ENCODE data around the gene TEK. TPM values are rescaled to one million over a fixed set of nuclear protein-coding genes. Genes with fewer than 3 reads are reported as not detected.

Gene TEK
- total RNA-seq, 1 donor from 2014 or later: not detected

DNA sequence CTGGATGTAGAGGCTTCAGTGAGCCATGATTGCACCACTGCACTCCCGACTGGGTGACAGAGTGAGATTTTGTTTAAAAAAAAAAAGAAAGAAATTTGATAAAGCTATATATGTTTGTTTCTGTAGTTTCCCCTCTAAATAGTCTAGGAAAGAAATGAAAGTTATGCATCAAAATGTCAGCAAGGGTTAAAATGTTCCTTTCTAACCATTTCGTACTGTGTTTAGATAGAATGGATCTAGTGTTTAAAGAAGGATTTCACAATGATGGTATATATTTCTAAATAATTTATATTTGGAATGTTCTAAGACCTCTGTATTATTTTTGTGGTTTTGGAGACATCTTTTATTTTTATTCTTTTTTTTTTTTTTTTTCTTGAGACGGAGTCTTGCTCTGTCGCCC lies 22.7 kb downstream of the TEK start:
- DNase-seq (ENCODE audit: low spot score): no peak
- Mint-ChIP-seq H3K4me3 (ENCODE audit: low read depth) (no peak overlapping the region), H3K4me1 (ENCODE audit: low read depth) (no peaks in the 10 kb centered on the region), H3K9me3 (no peaks in the 10 kb centered on the region), H3K36me3 (ENCODE audit: low read depth) (no peaks in the 10 kb centered on the region), H3K27me3 (ENCODE audit: low read depth) (no peaks in the 10 kb centered on the region), H3K27ac (no peak overlapping the region)
- intact Hi-C loops (cut with micrococcal nuclease): no loop called here

DNA sequence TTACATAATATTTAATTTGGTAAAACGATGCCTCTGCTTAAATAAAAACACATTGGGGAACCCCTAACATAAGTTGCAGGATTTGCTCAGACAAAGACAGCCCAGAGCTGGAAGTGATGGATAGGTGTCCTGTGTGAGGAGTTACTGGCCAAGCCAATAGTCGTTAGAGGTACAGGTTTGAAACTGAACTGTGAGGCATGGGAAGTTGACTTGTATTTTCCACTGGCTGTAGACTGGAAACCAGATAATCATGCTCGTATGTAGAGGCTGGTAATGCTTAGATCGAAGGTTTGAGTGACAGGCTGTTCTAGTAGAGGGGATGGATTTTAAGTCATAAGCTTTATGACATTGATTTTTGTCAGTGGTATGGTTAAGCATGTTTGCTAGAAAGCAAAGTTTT lies 24.8 kb downstream of the TEK start:
- Mint-ChIP-seq H3K27me3 (ENCODE audit: low read depth) (no peaks in the 10 kb centered on the region), H3K27ac (no peak overlapping the region), H3K9me3 (no peaks in the 10 kb centered on the region), H3K4me1 (ENCODE audit: low read depth) (no peaks in the 10 kb centered on the region), H3K4me3 (ENCODE audit: low read depth) (no peak overlapping the region), H3K36me3 (ENCODE audit: low read depth) (no peaks in the 10 kb centered on the region)
- DNase-seq (ENCODE audit: low spot score): no peak
- intact Hi-C loops (cut with micrococcal nuclease): no loop called here

DNA sequence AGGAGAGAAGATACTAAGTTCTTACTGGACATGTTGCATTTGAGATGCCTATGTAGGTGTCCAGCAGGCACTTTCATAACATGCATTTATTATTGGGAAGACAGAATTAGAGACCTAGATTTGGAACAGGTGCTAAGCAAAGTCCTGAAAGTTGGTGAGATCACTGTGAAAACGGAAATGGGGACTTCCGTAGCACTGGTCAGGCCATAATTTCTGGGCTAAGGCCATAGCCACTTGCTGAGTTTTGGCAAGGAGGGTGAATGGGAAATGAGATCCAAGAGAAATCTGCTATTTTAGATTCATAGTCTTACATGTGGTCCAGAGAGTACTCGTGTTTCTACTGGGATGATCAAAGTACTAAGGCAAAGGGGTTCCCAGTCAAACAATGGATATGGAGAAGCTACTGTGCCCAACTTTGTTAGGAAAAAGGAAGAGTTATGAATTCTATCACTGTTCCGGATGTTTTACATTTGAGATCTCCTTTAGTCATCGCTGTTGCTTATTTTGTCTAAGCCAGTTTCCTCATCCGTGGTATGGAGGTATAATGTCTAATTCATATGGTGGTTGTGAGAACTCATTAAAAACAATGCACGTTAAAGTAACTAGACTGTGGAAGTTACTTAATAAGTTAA lies 33.4 kb downstream of the TEK start:
- intact Hi-C loops (cut with micrococcal nuclease): no loop called here
- Mint-ChIP-seq H3K9me3 (no peaks in the 10 kb centered on the region), H3K27ac (no peak overlapping the region), H3K4me1 (ENCODE audit: low read depth) (no peaks in the 10 kb centered on the region), H3K27me3 (ENCODE audit: low read depth) (no peaks in the 10 kb centered on the region), H3K4me3 (ENCODE audit: low read depth) (no peak overlapping the region), H3K36me3 (ENCODE audit: low read depth) (no peaks in the 10 kb centered on the region)
- DNase-seq (ENCODE audit: low spot score): no peak

DNA sequence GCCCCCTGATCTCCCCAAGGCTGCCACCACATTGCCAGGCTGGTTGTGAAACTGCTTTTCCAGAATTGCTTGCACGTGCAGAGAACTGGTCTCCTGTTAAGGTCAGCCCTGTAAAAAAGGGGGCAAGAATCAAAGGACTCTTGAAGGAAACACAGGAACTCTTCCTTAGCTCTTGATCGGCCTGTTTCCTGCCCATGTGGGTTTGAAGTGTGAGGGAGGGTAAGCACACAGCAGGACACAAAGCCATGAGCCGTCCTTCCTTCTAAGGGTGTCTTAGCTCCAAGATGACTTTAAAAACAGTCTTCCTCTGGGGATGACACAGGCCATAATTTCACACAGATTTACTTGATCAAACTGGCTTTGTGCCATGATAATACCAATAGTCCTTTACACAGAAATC lies 36.1 kb downstream of the TEK start:
- no peaks in the 10 kb centered on the region for H3K9me3 Mint-ChIP-seq
- H3K27me3 Mint-ChIP-seq (ENCODE audit: low read depth): peaks cover 1% of the 10 kb centered on the region
- no peaks in the 10 kb centered on the region for H3K4me1 Mint-ChIP-seq (ENCODE audit: low read depth)
- H3K27ac Mint-ChIP-seq: no peak overlapping the region
- intact Hi-C loops (cut with micrococcal nuclease): no loop called here
- no peak overlapping the region for H3K4me3 Mint-ChIP-seq (ENCODE audit: low read depth)
- DNase-seq (ENCODE audit: low spot score): no peak
- no peaks in the 10 kb centered on the region for H3K36me3 Mint-ChIP-seq (ENCODE audit: low read depth)

- Mint-ChIP-seq H3K27ac (no peak overlapping the region), H3K36me3 (ENCODE audit: low read depth) (no peaks in the 10 kb centered on the region), H3K4me3 (ENCODE audit: low read depth) (no peak overlapping the region), H3K9me3 (no peaks in the 10 kb centered on the region), H3K27me3 (ENCODE audit: low read depth) (peaks cover 1% of the 10 kb centered on the region), H3K4me1 (ENCODE audit: low read depth) (no peaks in the 10 kb centered on the region)
- intact Hi-C loops (cut with micrococcal nuclease): no loop called here
- DNase-seq (ENCODE audit: low spot score): no peak
Measured at GRCh38 chr9:27149651-27150050, 40.6 kb downstream of the TEK start.

DNA sequence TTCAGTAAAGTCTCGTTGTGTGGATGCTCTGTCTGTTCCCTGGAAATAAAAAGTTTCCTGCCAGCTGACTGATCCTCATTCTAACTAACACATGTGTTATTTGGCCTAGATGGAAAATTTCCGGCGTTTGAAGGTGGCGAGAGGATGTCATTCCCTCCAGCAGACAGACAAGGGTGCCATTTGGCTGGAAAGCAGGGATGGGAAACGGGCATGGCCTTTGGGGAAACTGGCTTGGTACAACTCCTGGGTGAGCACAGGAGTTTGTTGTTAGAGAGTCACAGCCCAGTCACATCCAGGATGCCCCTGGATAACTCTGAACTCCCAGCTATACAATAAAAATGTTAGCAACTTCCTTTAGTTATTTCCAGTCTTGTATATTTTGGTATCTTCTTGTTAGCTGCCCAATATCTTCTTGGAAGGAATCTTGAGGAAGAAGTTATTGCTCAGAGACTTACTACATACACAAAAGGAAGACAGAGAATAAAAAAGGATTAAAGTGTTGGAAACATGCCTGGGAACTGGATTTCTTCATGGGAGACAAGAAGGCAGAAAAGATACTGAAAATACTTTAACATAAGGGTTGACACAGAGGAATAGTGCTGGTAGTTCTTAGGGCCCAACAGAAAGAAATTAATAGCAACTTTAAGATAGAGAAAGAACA lies 41.9 kb downstream of the TEK start:
- Mint-ChIP-seq H3K36me3 (ENCODE audit: low read depth) (no peaks in the 10 kb centered on the region), H3K27ac (no peak overlapping the region), H3K27me3 (ENCODE audit: low read depth) (peaks cover 3% of the 10 kb centered on the region), H3K4me3 (ENCODE audit: low read depth) (no peak overlapping the region), H3K9me3 (no peaks in the 10 kb centered on the region), H3K4me1 (ENCODE audit: low read depth) (no peaks in the 10 kb centered on the region)
- intact Hi-C loops (cut with micrococcal nuclease): no loop called here
- DNase-seq (ENCODE audit: low spot score): no peak

- no peak overlapping the region for H3K4me3 Mint-ChIP-seq (ENCODE audit: low read depth)
- no peaks in the 10 kb centered on the region for H3K36me3 Mint-ChIP-seq (ENCODE audit: low read depth)
- intact Hi-C loops (cut with micrococcal nuclease): no loop called here
- peaks cover 3% of the 10 kb centered on the region for H3K27me3 Mint-ChIP-seq (ENCODE audit: low read depth)
- no peaks in the 10 kb centered on the region for H3K4me1 Mint-ChIP-seq (ENCODE audit: low read depth)
- no peak for DNase-seq (ENCODE audit: low spot score)
- H3K27ac Mint-ChIP-seq: no peak overlapping the region
- H3K9me3 Mint-ChIP-seq: no peaks in the 10 kb centered on the region
Measured at GRCh38 chr9:27151693-27152404, 42.8 kb downstream of the TEK start.

GRCh38 chr9:27152405-27152718 lies 43.3 kb downstream of the TEK start:
- H3K4me1 Mint-ChIP-seq (ENCODE audit: low read depth): no peaks in the 10 kb centered on the region
- H3K27me3 Mint-ChIP-seq (ENCODE audit: low read depth): peaks cover 3% of the 10 kb centered on the region
- no peaks in the 10 kb centered on the region for H3K9me3 Mint-ChIP-seq
- no peak for DNase-seq (ENCODE audit: low spot score)
- H3K36me3 Mint-ChIP-seq (ENCODE audit: low read depth): no peaks in the 10 kb centered on the region
- intact Hi-C loops (cut with micrococcal nuclease): no loop called here
- H3K27ac Mint-ChIP-seq: no peak overlapping the region
- H3K4me3 Mint-ChIP-seq (ENCODE audit: low read depth): no peak overlapping the region

GRCh38 chr9:27154908-27155307 lies 45.9 kb downstream of the TEK start:
- Mint-ChIP-seq H3K9me3 (no peaks in the 10 kb centered on the region), H3K36me3 (ENCODE audit: low read depth) (no peaks in the 10 kb centered on the region), H3K4me3 (ENCODE audit: low read depth) (no peak overlapping the region), H3K27me3 (ENCODE audit: low read depth) (peaks cover 1% of the 10 kb centered on the region), H3K4me1 (ENCODE audit: low read depth) (no peaks in the 10 kb centered on the region), H3K27ac (no peak overlapping the region)
- no peak for DNase-seq (ENCODE audit: low spot score)
- intact Hi-C loops (cut with micrococcal nuclease): no loop called here

- Mint-ChIP-seq H3K4me1 (ENCODE audit: low read depth) (no peaks in the 10 kb centered on the region), H3K4me3 (ENCODE audit: low read depth) (no peak overlapping the region), H3K9me3 (no peaks in the 10 kb centered on the region), H3K27ac (no peak overlapping the region), H3K36me3 (ENCODE audit: low read depth) (no peaks in the 10 kb centered on the region), H3K27me3 (ENCODE audit: low read depth) (peaks cover 1% of the 10 kb centered on the region)
- DNase-seq (ENCODE audit: low spot score): no peak
- intact Hi-C loops (cut with micrococcal nuclease): no loop called here
Measured at GRCh38 chr9:27157097-27157496, 48.1 kb downstream of the TEK start.

- intact Hi-C loops (cut with micrococcal nuclease): no loop called here
- Mint-ChIP-seq H3K4me1 (ENCODE audit: low read depth) (no peaks in the 10 kb centered on the region), H3K27me3 (ENCODE audit: low read depth) (peaks cover 1% of the 10 kb centered on the region), H3K4me3 (ENCODE audit: low read depth) (no peak overlapping the region), H3K27ac (no peak overlapping the region), H3K9me3 (no peaks in the 10 kb centered on the region), H3K36me3 (ENCODE audit: low read depth) (no peaks in the 10 kb centered on the region)
- no peak for DNase-seq (ENCODE audit: low spot score)
Measured at GRCh38 chr9:27157736-27158135, 48.7 kb downstream of the TEK start.

- no peak overlapping the region for H3K27ac Mint-ChIP-seq
- no peaks in the 10 kb centered on the region for H3K36me3 Mint-ChIP-seq (ENCODE audit: low read depth)
- H3K4me1 Mint-ChIP-seq (ENCODE audit: low read depth): no peaks in the 10 kb centered on the region
- H3K9me3 Mint-ChIP-seq: no peaks in the 10 kb centered on the region
- intact Hi-C loops (cut with micrococcal nuclease): no loop called here
- H3K4me3 Mint-ChIP-seq (ENCODE audit: low read depth): no peak overlapping the region
- no peak for DNase-seq (ENCODE audit: low spot score)
- H3K27me3 Mint-ChIP-seq (ENCODE audit: low read depth): no peaks in the 10 kb centered on the region
Measured at GRCh38 chr9:27160636-27161035, 51.6 kb downstream of the TEK start.

DNA sequence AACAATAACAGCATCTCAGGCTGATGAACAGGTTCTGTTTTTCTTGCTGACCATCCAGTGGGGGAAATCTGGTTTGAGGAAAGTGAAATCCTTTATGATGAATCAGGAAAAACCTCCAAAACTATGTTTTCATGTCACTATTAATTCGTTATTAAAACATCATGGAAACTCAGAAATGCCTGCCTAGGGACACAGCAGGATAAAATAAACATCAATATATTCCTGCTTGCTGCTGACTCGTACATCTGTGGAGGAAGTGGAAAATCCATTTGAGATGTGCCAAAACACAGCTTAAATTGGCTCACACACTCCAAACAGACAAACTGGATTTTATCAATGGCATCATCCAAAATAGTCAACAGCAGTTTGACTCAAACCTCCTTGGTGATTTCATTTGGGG lies 53.0 kb downstream of the TEK start:
- H3K4me3 Mint-ChIP-seq (ENCODE audit: low read depth): no peak overlapping the region
- no peak overlapping the region for H3K27ac Mint-ChIP-seq
- H3K27me3 Mint-ChIP-seq (ENCODE audit: low read depth): no peaks in the 10 kb centered on the region
- no peaks in the 10 kb centered on the region for H3K4me1 Mint-ChIP-seq (ENCODE audit: low read depth)
- DNase-seq (ENCODE audit: low spot score): no peak
- H3K9me3 Mint-ChIP-seq: no peaks in the 10 kb centered on the region
- intact Hi-C loops (cut with micrococcal nuclease): no loop called here
- H3K36me3 Mint-ChIP-seq (ENCODE audit: low read depth): no peaks in the 10 kb centered on the region

Measured in activated T-helper 2 cell treated with anti-CD3 and anti-CD28 coated beads, Interferon-gamma antibody, Interleukin-2, Interleukin-4, amounts not matched to agents 10 μg/mL and 5 μg/mL and 100 μg/mL, durations not matched to agents 14 hours and 24 hours and 36 hours (primary cell).